A549 (cell line): ENCODE measurements around the gene LCE3B. TPM values are rescaled to one million over a fixed set of nuclear protein-coding genes. Genes with fewer than 3 reads are reported as not detected.

Source experiments
- ATAC-seq, 2 experiments: fragments of 200-7000 bp in 1 of 2; fragments of >200 bp in 1 of 2; cut with Nextera tagmentation in 1 of 2; cut with Tn5 transposase in 1 of 2; 3 replicates each; pipeline versions ENCODE4 v1.8.0 to v1.9.1; 2018 to 2020; ENCODE audit warnings: mild to moderate bottlenecking in 1 of 2, moderate library complexity in 1 of 2
- CTCF ChIA-PET: fragments of 300-600 bp; sonication (Branson Sonifier 250); formaldehyde crosslinking; extraction: SDS; loops from one replicate; lab custom pipeline; 2021; ENCODE audit warnings: antibody characterized with exemption, inconsistent platforms; lab: Yijun Ruan, JAX
- POLR2A ChIA-PET: fragments of 350-600 bp; formaldehyde crosslinking; extraction: SDS; loops from one replicate; lab custom pipeline; 2021; ENCODE audit warnings: antibody characterized with exemption, inconsistent platforms; lab: Yijun Ruan, JAX
- DNase-seq, 2 experiments: peaks; one replicate each; pipeline versions ENCODE4 v3.0.0 to v3.0.0-alpha.2; 2011 to 2016; ENCODE audit warnings: low read depth in 1 of 2, low spot score in 1 of 2
- FAIRE-seq: peaks from 2 replicates; lab custom pipeline; 2011; peaks lifted over from hg19 to GRCh38; lab: Jason Lieb, UNC
- H3K27ac ChIP-seq, 2 experiments: fragments of >200 bp; sonication (Bioruptor Twin); formaldehyde crosslinking; 3 replicates each; pipeline ENCODE4 v1.5.1; 2016 to 2017
- H3K4me1 ChIP-seq: fragments of >200 bp; sonication (Bioruptor Twin); formaldehyde crosslinking; 3 replicates; pipeline ENCODE4 v1.6.1; 2016
- H3K4me2 ChIP-seq: fragments of >200 bp; sonication (Bioruptor Twin); formaldehyde crosslinking; 3 replicates; pipeline ENCODE4 v1.6.1; 2016
- H3K4me3 ChIP-seq: fragments of >200 bp; sonication (Bioruptor Twin); formaldehyde crosslinking; 3 replicates; pipeline ENCODE4 v1.5.1; 2016
- H3K9me3 ChIP-seq: fragments of >200 bp; sonication (Bioruptor Twin); formaldehyde crosslinking; 3 replicates; pipeline ENCODE4 v1.6.1; 2016
- ATOH8 ChIP-seq: fragments of 250-450 bp; sonication (Bioruptor Pico); IDR thresholded peaks from 2 replicates; pipeline ENCODE4 v1.5.0; 2020; ENCODE audit warnings: low read depth, mild to moderate bottlenecking, moderate library complexity
- BCL3 ChIP-seq: fragments of >200 bp; sonication (Bioruptor Twin); formaldehyde crosslinking; IDR thresholded peaks from 3 replicates; pipeline ENCODE4 v1.6.1; 2016
- CBX8 ChIP-seq: fragments of 200-600 bp; sonication (generic); IDR thresholded peaks from 2 replicates; pipeline ENCODE4 v1.6.1; 2016
- CTCF ChIP-seq: fragments of >200 bp; sonication (Bioruptor Twin); formaldehyde crosslinking; IDR thresholded peaks from 3 replicates; pipeline ENCODE4 v1.5.1; 2016
- EHF ChIP-seq: fragments of 250-450 bp; sonication (Bioruptor Pico); IDR thresholded peaks from 2 replicates; pipeline ENCODE4 v1.5.0; 2020; ENCODE audit warnings: mild to moderate bottlenecking
- FOSL2 ChIP-seq, 2 experiments: fragments of 450-650 bp in 1 of 2; fragments of >200 bp in 1 of 2; sonication (Bioruptor Twin) in 1 of 2; formaldehyde crosslinking; IDR thresholded peaks; 2 replicates each; pipeline versions ENCODE4 v1.5.0 to v1.6.1; 2016 to 2020; ENCODE audit warnings: mild to moderate bottlenecking in 1 of 2, moderate library complexity in 1 of 2
- FOXS1 ChIP-seq: fragments of 250-450 bp; sonication (Bioruptor Pico); IDR thresholded peaks from 2 replicates; pipeline ENCODE4 v1.5.0; 2020; ENCODE audit warnings: mild to moderate bottlenecking, moderate library complexity
- HES2 ChIP-seq: fragments of >200 bp; sonication (Bioruptor Twin); formaldehyde crosslinking; IDR thresholded peaks from 2 replicates; pipeline ENCODE4 v1.6.1; 2016
- HMGXB4 ChIP-seq: fragments of 250-450 bp; sonication (Bioruptor Pico); IDR thresholded peaks from 2 replicates; pipeline ENCODE4 v1.5.0; 2021; ENCODE audit warnings: mild to moderate bottlenecking, moderate library complexity, borderline replicate concordance
- KDM1A ChIP-seq: fragments of 200-600 bp; sonication (generic); IDR thresholded peaks from 2 replicates; pipeline ENCODE4 v1.6.1; 2016; ENCODE audit warnings: low read depth, mild to moderate bottlenecking
- KDM5A ChIP-seq: fragments of 200-600 bp; sonication (generic); IDR thresholded peaks from 2 replicates; pipeline ENCODE4 v1.6.1; 2016; ENCODE audit warnings: antibody characterized with exemption, mild to moderate bottlenecking
- MAFK ChIP-seq: fragments of 450-650 bp; IDR thresholded peaks from 2 replicates; pipeline ENCODE4 v1.6.1; 2014; ENCODE audit not compliant: partially characterized antibody
- RAD21 ChIP-seq, 2 experiments: fragments of >200 bp in 1 of 2; sonication (Bioruptor Twin) in 1 of 2; formaldehyde crosslinking in 1 of 2; IDR thresholded peaks in 1 of 2; conservative IDR thresholded peaks in 1 of 2; 2 replicates in 1 of 2; 3 replicates in 1 of 2; pipeline ENCODE4 v1.6.1; 2012 to 2018; ENCODE audit warnings: inconsistent platforms in 1 of 2
- REST ChIP-seq: fragments of 200-600 bp; sonication (generic); IDR thresholded peaks from 2 replicates; pipeline ENCODE4 v1.6.1; 2016; ENCODE audit warnings: antibody characterized with exemption, mild to moderate bottlenecking, moderate library complexity
- ZC3H11A ChIP-seq: fragments of 450-650 bp; IDR thresholded peaks from 2 replicates; pipeline ENCODE4 v1.6.1; 2014; ENCODE audit warnings: antibody characterized with exemption, mild to moderate bottlenecking
- ZFP36 ChIP-seq: fragments of 450-650 bp; IDR thresholded peaks from 2 replicates; pipeline ENCODE4 v1.6.1; 2014; ENCODE audit warnings: borderline replicate concordance; ENCODE audit not compliant: partially characterized antibody
- ZNF302 ChIP-seq: fragments of 250-450 bp; sonication (Bioruptor Pico); IDR thresholded peaks from 2 replicates; pipeline ENCODE4 v1.9.0; 2021; ENCODE audit warnings: inconsistent platforms, mild to moderate bottlenecking, moderate library complexity
- WGBS: methylation state at CpG from one replicate; pipeline ENCODE4 v1.1.6; 2017; ENCODE audit errors: missing lambda C conversion rate; 5-methylcytosine and 5-hydroxymethylcytosine counted together
- polyA plus RNA-seq, 4 experiments: library from polyadenylated mRNA; depleted of rRNA in 3 of 4; stranded (reverse); fragments of >200 nt; fragmentation: RNase III in 1 of 4; extraction: RNeasy Plus Mini Kit Qiagen cat#74134 plus additional on column Dnase treatment in 1 of 4; gene quantifications; 2 replicates in 3 of 4; 3 replicates in 1 of 4; pipeline ENCODE4 v1.2.3, GENCODE V29; 2011 to 2017

Gene LCE3B
- polyA plus RNA-seq, 2 of the 4 experiments (the other 2 are of a cell fraction), result not detected

- ATAC-seq, result peak; percentile 54 to 92; a peak in 4 of 6 replicates
- Histone ChIP-seq H3K4me1 (no peaks in the 10 kb centered on the region), H3K4me2 (no peak overlapping the region), H3K27ac (no peak overlapping the region), H3K9me3 (no peaks in the 10 kb centered on the region), H3K4me3 (no peak overlapping the region)
- no peak for DNase-seq
- WGBS, result 56% methylated on average over 26 of the region's 29 CpGs
- FAIRE-seq, result no peak
- ChIA-PET POLR2A (no interaction called here), CTCF (interaction anchor here (0.8 to 1.5 kb wide), 2 partner anchors 22 to 43 kb away, joined by 3 read pairs; partner anchors contain the start of gene LCE3D)
- TF ChIP-seq ATOH8 (no peak), CTCF (peak; percentile 6; the same call in 1 of the 3 replicates), EHF (no peak)
Measured at GRCh38 chr1:152623203-152623844, 9.7 kb downstream of the LCE3B start.

GRCh38 chr1:152626744-152627143, 13.1 kb downstream of the LCE3B start:
- ChIA-PET POLR2A (no interaction called here), CTCF (no interaction called here)
- ATAC-seq (no peak), DNase-seq (no peak), FAIRE-seq (no peak)
- 8% methylated on average over 1 of the region's 1 CpG for WGBS
- H3K27ac ChIP-seq, result no peak overlapping the region
- TF ChIP-seq ZNF302 (CRISPR knock-in tag), result no peak
- no peak for TF ChIP-seq ATOH8
- no peak for TF ChIP-seq FOXS1
- TF ChIP-seq KDM1A, result no peak
- no peak for TF ChIP-seq CBX8
- TF ChIP-seq BCL3, result no peak
- TF ChIP-seq ZFP36, result no peak
- H3K4me3 ChIP-seq, result no peak overlapping the region
- H3K4me2 ChIP-seq, result no peak overlapping the region
- H3K9me3 ChIP-seq, result no peaks in the 10 kb centered on the region
- no peaks in the 10 kb centered on the region for H3K4me1 ChIP-seq

GRCh38 chr1:152630596-152630995, 17.0 kb downstream of the LCE3B start:
- Histone ChIP-seq H3K4me2 (no peak overlapping the region), H3K4me3 (no peak overlapping the region), H3K4me1 (no peaks in the 10 kb centered on the region), H3K9me3 (no peaks in the 10 kb centered on the region), H3K27ac (no peak overlapping the region)
- 54% methylated on average over 3 of the region's 3 CpGs for WGBS
- ChIA-PET POLR2A (no interaction called here), CTCF (interaction anchor here (1.0 to 1.8 kb wide), 2 partner anchors 23 to 240 kb away, joined by 3 to 5 read pairs; no protein-coding TSS in a partner anchor)
- no peak for FAIRE-seq
- no peak for ATAC-seq
- no peak for DNase-seq
- no peak for TF ChIP-seq REST
- TF ChIP-seq FOSL2 (IDR thresholded peaks at IDR 0.05), result no peak
- TF ChIP-seq FOSL2 (CRISPR knock-in tag; IDR thresholded peaks at IDR 0.05), result no peak
- TF ChIP-seq MAFK, result no peak
- no peak for TF ChIP-seq FOXS1
- TF ChIP-seq ZC3H11A, result no peak
- no peak for TF ChIP-seq KDM5A
- TF ChIP-seq CTCF, result no peak
- no peak for TF ChIP-seq HES2
- no peak for TF ChIP-seq RAD21 (conservative IDR thresholded peaks at IDR 0.05 in 1 of 2, IDR thresholded peaks at IDR 0.05 in 1 of 2)
- TF ChIP-seq HMGXB4, result no peak
